Astrocyte (in vitro differentiated cells and primary cell): ENCODE results near the gene DIDO1. TPM values are rescaled to one million over a fixed set of nuclear protein-coding genes. Genes with fewer than 3 reads are reported as not detected.

Experiments used
- DNase-seq: peaks from one replicate; pipeline ENCODE4 v3.0.0-alpha.2; 2010; ENCODE audit warnings: low read depth
- FAIRE-seq: peaks from 2 replicates; lab custom pipeline; 2011; peaks lifted over from hg19 to GRCh38; lab: Jason Lieb, UNC
- H2AFZ ChIP-seq: 2 replicates; pipeline ENCODE4 v1.6.0; 2012; ENCODE audit warnings: low read depth, low read length, inconsistent platforms
- H3K27ac ChIP-seq: 2 replicates; pipeline ENCODE4 v1.5.1; 2011; ENCODE audit warnings: low read depth, low read length, inconsistent platforms
- H3K27me3 ChIP-seq: 2 replicates; pipeline ENCODE4 v1.6.0; 2011; ENCODE audit warnings: low read length, inconsistent platforms; ENCODE audit not compliant: insufficient read depth
- H3K36me3 ChIP-seq: 2 replicates; pipeline ENCODE4 v1.5.1; 2011; ENCODE audit warnings: low read length, inconsistent platforms; ENCODE audit not compliant: insufficient read depth
- H3K4me1 ChIP-seq: 2 replicates; pipeline ENCODE4 v1.5.1; 2011; ENCODE audit warnings: low read length, inconsistent platforms; ENCODE audit not compliant: insufficient read depth
- H3K4me2 ChIP-seq: 2 replicates; pipeline ENCODE4 v1.6.0; 2012; ENCODE audit warnings: low read length, inconsistent platforms
- H3K4me3 ChIP-seq: 2 replicates; pipeline ENCODE4 v1.5.1; 2011; ENCODE audit warnings: low read depth, mild to moderate bottlenecking, low read length, inconsistent platforms; ENCODE audit not compliant: insufficient read depth
- H3K79me2 ChIP-seq: 2 replicates; pipeline ENCODE4 v1.6.0; 2012; ENCODE audit warnings: mild to moderate bottlenecking, low read length, inconsistent platforms; ENCODE audit not compliant: insufficient read depth
- H3K9ac ChIP-seq: 2 replicates; pipeline ENCODE4 v1.6.0; 2012; ENCODE audit warnings: mild to moderate bottlenecking, low read length, inconsistent platforms
- H3K9me3 ChIP-seq: 2 replicates; pipeline ENCODE4 v1.5.1; 2012; ENCODE audit warnings: low read depth, mild to moderate bottlenecking, low read length, inconsistent platforms; ENCODE audit not compliant: insufficient read depth
- H4K20me1 ChIP-seq: 2 replicates; pipeline ENCODE4 v1.6.0; 2012; ENCODE audit warnings: low read length, inconsistent platforms; ENCODE audit not compliant: insufficient read depth
- H3K27ac Mint-ChIP-seq: one replicate; pipeline ENCODE4 v1.8.0; 2021; ENCODE audit warnings: mild to moderate bottlenecking, mixed read lengths; ENCODE audit not compliant: unreplicated experiment
- H3K27me3 Mint-ChIP-seq: one replicate; pipeline ENCODE4 v1.8.0; 2021; ENCODE audit warnings: low read depth, mixed read lengths; ENCODE audit not compliant: unreplicated experiment
- H3K36me3 Mint-ChIP-seq: one replicate; pipeline ENCODE4 v1.8.0; 2021; ENCODE audit warnings: low read depth, mixed read lengths; ENCODE audit not compliant: unreplicated experiment
- H3K4me1 Mint-ChIP-seq: one replicate; pipeline ENCODE4 v1.8.0; 2021; ENCODE audit warnings: low read depth, mixed read lengths; ENCODE audit not compliant: unreplicated experiment
- H3K4me3 Mint-ChIP-seq: one replicate; pipeline ENCODE4 v1.8.0; 2021; ENCODE audit warnings: mild to moderate bottlenecking, moderate library complexity, mixed read lengths; ENCODE audit not compliant: unreplicated experiment
- H3K9me3 Mint-ChIP-seq: one replicate; pipeline ENCODE4 v1.8.0; 2021; ENCODE audit warnings: mild to moderate bottlenecking, mixed read lengths; ENCODE audit not compliant: unreplicated experiment
- CTCF ChIP-seq: IDR thresholded peaks from 2 replicates; pipeline ENCODE4 v1.5.1; 2011; ENCODE audit warnings: low read depth, mild to moderate bottlenecking, inconsistent platforms, low read length, moderate library complexity; ENCODE audit not compliant: insufficient read depth
- EZH2 ChIP-seq: IDR thresholded peaks from 2 replicates; pipeline ENCODE4 v1.6.1; 2012; ENCODE audit warnings: mild to moderate bottlenecking, low read length, inconsistent platforms; ENCODE audit not compliant: insufficient read depth
- total RNA-seq: library from RNA; stranded (reverse); gene quantifications from 2 replicates; pipeline ENCODE4 v1.2.1, GENCODE V29; 2021

Gene DIDO1
- total RNA-seq, 1 donor from 2014 or later: 39.0 TPM

GRCh38 chr20:62898093-62898964, 28.0 kb downstream of the DIDO1 start:
- H3K27ac ChIP-seq: no peak overlapping the region
- no peaks in the 10 kb centered on the region for H3K27me3 ChIP-seq
- peaks cover 77% of the 10 kb centered on the region for H4K20me1 ChIP-seq
- FAIRE-seq (no peak), DNase-seq (no peak)
- H3K79me2 ChIP-seq: peaks cover under 1% of the 10 kb centered on the region
- H3K27me3 Mint-ChIP-seq: no peaks in the 10 kb centered on the region
- peaks cover 8% of the 10 kb centered on the region for H3K36me3 Mint-ChIP-seq
- no peak overlapping the region for H2AFZ ChIP-seq
- TF ChIP-seq EZH2: no peak
- no peak for TF ChIP-seq CTCF
- H3K4me2 ChIP-seq: no peak overlapping the region
- H3K9me3 ChIP-seq: no peaks in the 10 kb centered on the region
- peaks cover 21% of the 10 kb centered on the region for H3K4me1 Mint-ChIP-seq
- peak overlapping the region; percentile 15 for H3K4me3 Mint-ChIP-seq
- H3K27ac Mint-ChIP-seq: no peak overlapping the region
- H3K4me3 ChIP-seq: no peak overlapping the region
- H3K4me1 ChIP-seq: peaks cover 8% of the 10 kb centered on the region
- H3K9me3 Mint-ChIP-seq: no peaks in the 10 kb centered on the region
- peaks cover 36% of the 10 kb centered on the region for H3K36me3 ChIP-seq
- no peak overlapping the region for H3K9ac ChIP-seq

GRCh38 chr20:62897666-62898065, 28.6 kb downstream of the DIDO1 start:
- H3K4me1 ChIP-seq: peaks cover 4% of the 10 kb centered on the region
- Mint-ChIP-seq H3K36me3 (peaks cover 9% of the 10 kb centered on the region), H3K27me3 (no peaks in the 10 kb centered on the region), H3K9me3 (no peaks in the 10 kb centered on the region), H3K27ac (no peak overlapping the region), H3K4me1 (peaks cover 21% of the 10 kb centered on the region), H3K4me3 (no peak overlapping the region)
- H3K79me2 ChIP-seq: no peaks in the 10 kb centered on the region
- DNase-seq (no peak), FAIRE-seq (no peak)
- H3K9ac ChIP-seq: no peak overlapping the region
- H3K4me3 ChIP-seq: no peak overlapping the region
- H3K9me3 ChIP-seq: no peaks in the 10 kb centered on the region
- H3K27me3 ChIP-seq: no peaks in the 10 kb centered on the region
- TF ChIP-seq EZH2 (no peak), CTCF (no peak)
- peaks cover 42% of the 10 kb centered on the region for H3K36me3 ChIP-seq
- peaks cover 75% of the 10 kb centered on the region for H4K20me1 ChIP-seq
- H3K27ac ChIP-seq: no peak overlapping the region
- no peak overlapping the region for H3K4me2 ChIP-seq
- no peak overlapping the region for H2AFZ ChIP-seq

GRCh38 chr20:62896526-62896925, 29.8 kb downstream of the DIDO1 start:
- Mint-ChIP-seq H3K4me3 (no peak overlapping the region), H3K27ac (no peak overlapping the region), H3K27me3 (no peaks in the 10 kb centered on the region), H3K9me3 (no peaks in the 10 kb centered on the region), H3K36me3 (peaks cover 9% of the 10 kb centered on the region), H3K4me1 (peaks cover 21% of the 10 kb centered on the region)
- TF ChIP-seq EZH2 (no peak), CTCF (no peak)
- Histone ChIP-seq H3K4me1 (peaks cover 4% of the 10 kb centered on the region), H3K27me3 (no peaks in the 10 kb centered on the region), H3K4me3 (no peak overlapping the region), H4K20me1 (peaks cover 76% of the 10 kb centered on the region), H3K36me3 (peaks cover 41% of the 10 kb centered on the region), H3K4me2 (no peak overlapping the region), H3K79me2 (no peaks in the 10 kb centered on the region), H3K27ac (no peak overlapping the region), H3K9ac (no peak overlapping the region), H3K9me3 (no peaks in the 10 kb centered on the region), H2AFZ (no peak overlapping the region)
- no peak for DNase-seq
- no peak for FAIRE-seq
